Stimulated activated memory B cell treated with anti-CD40 and anti-IgM and Interleukin-4, amounts not matched to agents 10 μg/mL and 1 μg/mL and 100 μg/mL, for 72 hours (primary cell): ENCODE data around the gene THOC6.
A peak's percentile ranks its signal among the peaks of the same experiment; 100 is the strongest.
"Not testable (repeated sequence)": the region's sequence is repeated elsewhere in the genome, so short reads cannot be mapped to it uniquely, and the experiment has no call there.

ENCODE experiments used
- ATAC-seq: fragments of 150-1000 bp; cut with Tn5 transposase; 2 replicates; pipeline ENCODE4 v1.10.0; 2021
- H3K27ac Mint-ChIP-seq: one replicate; pipeline ENCODE4 v1.8.0; 2022; ENCODE audit warnings: mild to moderate bottlenecking, mixed read lengths
- H3K27me3 Mint-ChIP-seq: one replicate; pipeline ENCODE4 v1.8.0; 2022; ENCODE audit warnings: mixed read lengths
- H3K36me3 Mint-ChIP-seq: one replicate; pipeline ENCODE4 v1.8.0; 2022; ENCODE audit warnings: mixed read lengths
- H3K4me1 Mint-ChIP-seq: one replicate; pipeline ENCODE4 v1.8.0; 2022; ENCODE audit warnings: mixed read lengths
- H3K4me3 Mint-ChIP-seq: one replicate; pipeline ENCODE4 v1.8.0; 2022; ENCODE audit warnings: mild to moderate bottlenecking, moderate library complexity, mixed read lengths
- H3K9me3 Mint-ChIP-seq: one replicate; pipeline ENCODE4 v1.8.0; 2022; ENCODE audit warnings: mixed read lengths

Gene THOC6

GRCh38 chr16:3059041-3059722 is 35.3 kb downstream of the THOC6 start:
- H3K36me3 Mint-ChIP-seq = peaks cover under 1% of the 10 kb centered on the region
- H3K27ac Mint-ChIP-seq = peak overlapping the region; percentile 85
- peak; percentile 94 for ATAC-seq
- peaks cover 22% of the 10 kb centered on the region for H3K4me1 Mint-ChIP-seq
- H3K4me3 Mint-ChIP-seq = peak overlapping the region; percentile 86
- no peaks in the 10 kb centered on the region for H3K27me3 Mint-ChIP-seq
- no peaks in the 10 kb centered on the region for H3K9me3 Mint-ChIP-seq

DNA sequence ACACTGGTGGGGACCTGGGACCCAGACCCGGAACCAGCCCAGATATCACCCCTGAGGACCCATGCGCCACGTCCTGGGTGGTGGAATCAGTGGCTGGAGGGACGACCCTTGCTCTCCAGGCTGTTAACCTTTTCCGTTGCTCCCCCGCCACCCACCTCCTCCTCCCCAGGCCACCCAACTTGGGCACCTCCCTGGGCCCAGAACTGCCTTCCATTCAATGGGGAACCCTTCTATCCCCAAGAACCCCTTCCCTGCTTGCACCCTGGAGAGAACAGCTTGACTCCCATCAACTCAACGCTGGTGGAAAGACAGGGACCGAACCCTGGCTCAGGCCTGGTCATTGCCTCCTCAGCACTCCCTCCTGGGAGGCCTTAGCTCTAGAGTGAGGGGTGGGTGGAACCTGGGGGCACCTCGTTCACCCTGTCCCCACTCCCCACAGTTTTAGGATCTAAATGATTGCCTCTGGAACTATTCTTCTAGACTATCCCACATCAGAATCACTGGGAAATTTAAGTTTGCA is 35.9 kb downstream of the THOC6 start:
- Mint-ChIP-seq H3K9me3 (no peaks in the 10 kb centered on the region), H3K36me3 (no peaks in the 10 kb centered on the region), H3K27me3 (no peaks in the 10 kb centered on the region), H3K4me1 (peaks cover 19% of the 10 kb centered on the region), H3K4me3 (peak overlapping the region; percentile 86), H3K27ac (peak overlapping the region; percentile 85)
- no peak for ATAC-seq

GRCh38 chr16:3060339-3061127 is 36.7 kb downstream of the THOC6 start:
- no peak for ATAC-seq
- peak overlapping the region; percentile 85 for H3K27ac Mint-ChIP-seq
- H3K4me1 Mint-ChIP-seq = peaks cover 18% of the 10 kb centered on the region
- peaks cover 5% of the 10 kb centered on the region for H3K27me3 Mint-ChIP-seq
- H3K4me3 Mint-ChIP-seq = no peak overlapping the region
- no peaks in the 10 kb centered on the region for H3K36me3 Mint-ChIP-seq
- no peaks in the 10 kb centered on the region for H3K9me3 Mint-ChIP-seq

- H3K4me1 Mint-ChIP-seq = peaks cover 23% of the 10 kb centered on the region
Observed at GRCh38 chr16:3062553-3062952, 38.7 kb downstream of the THOC6 start.

DNA sequence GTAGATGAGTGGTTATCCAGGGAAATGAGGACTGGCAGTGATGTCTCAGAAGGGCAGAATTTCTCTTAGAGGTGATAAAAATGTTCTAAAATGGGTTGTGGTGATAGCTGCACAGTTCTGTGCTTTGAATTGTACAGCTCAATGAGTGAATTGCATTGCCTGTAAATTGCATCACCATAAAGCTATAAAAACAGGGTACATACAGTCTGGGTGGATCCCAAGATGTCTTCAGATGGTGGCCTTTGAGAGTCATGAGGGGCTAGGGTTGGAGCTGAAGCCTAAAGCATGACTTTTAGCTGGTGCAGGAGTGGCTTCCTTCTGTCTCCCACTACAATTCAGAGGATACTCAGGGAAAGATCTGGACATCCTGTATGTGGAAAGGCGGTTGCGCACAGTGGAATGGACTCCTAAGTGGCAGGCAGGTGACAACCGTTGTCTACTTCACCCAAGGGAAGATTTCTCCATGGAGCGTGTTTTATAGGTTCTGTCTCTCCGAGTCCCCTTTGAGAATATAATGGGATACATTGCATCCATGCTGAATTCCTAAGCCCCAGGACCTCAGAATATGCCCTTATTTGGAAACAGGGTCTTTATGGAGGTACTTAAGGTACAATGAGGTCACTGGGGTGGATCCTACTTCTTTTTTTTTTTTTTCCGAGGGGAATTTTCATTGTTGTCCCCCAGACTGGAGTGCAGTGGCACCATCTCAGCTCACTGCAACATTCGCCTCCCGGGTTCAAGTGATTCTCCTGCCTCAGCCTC is 40.0 kb downstream of the THOC6 start:
- H3K4me1 Mint-ChIP-seq = peaks cover 24% of the 10 kb centered on the region
- ATAC-seq = no peak
- no peak overlapping the region for H3K27ac Mint-ChIP-seq
- H3K9me3 Mint-ChIP-seq = no peaks in the 10 kb centered on the region
- peaks cover 8% of the 10 kb centered on the region for H3K27me3 Mint-ChIP-seq
- H3K36me3 Mint-ChIP-seq = no peaks in the 10 kb centered on the region
- H3K4me3 Mint-ChIP-seq = no peak overlapping the region

More at GRCh38 chr16:3062553-3062952, 38.7 kb downstream of the THOC6 start:
- H3K27ac Mint-ChIP-seq = no peak overlapping the region
- no peak overlapping the region for H3K4me3 Mint-ChIP-seq
- no peak for ATAC-seq
- peaks cover 8% of the 10 kb centered on the region for H3K27me3 Mint-ChIP-seq
- no peaks in the 10 kb centered on the region for H3K9me3 Mint-ChIP-seq
- no peaks in the 10 kb centered on the region for H3K36me3 Mint-ChIP-seq

DNA sequence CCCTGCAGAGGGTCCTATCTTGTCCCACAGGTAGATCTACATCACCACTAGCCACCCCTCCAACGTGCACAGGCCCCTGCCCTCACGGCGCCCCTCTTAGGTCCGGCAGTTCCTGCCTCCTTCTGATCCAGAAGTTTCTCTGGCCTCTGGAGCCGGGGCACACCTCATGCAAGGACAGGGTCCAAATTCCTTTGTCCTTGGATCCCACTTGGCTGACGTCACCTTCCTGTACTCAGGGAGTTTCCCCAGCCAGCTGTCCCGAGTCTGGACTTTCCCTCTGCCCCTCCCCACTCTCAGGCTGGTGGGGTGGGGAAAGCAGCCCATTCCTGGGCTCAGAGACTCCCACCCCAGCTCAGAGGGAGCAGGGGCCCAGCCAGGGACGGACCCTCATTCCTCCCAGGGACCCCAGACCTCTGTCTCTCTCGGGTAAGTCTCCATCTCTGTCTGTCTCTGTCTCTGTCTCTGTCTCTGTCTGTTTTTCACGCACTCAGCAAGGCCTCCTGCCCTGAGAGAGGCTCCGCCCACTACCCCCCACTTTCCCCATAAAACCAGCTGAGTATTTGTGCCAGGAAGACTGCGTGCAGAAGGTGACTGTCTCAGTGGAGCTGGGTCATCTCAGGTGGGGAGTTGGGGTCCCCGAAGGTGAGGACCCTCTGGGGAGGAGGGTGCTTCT is 41.4 kb downstream of the THOC6 start, which contains the start of gene IL32:
IL32 (plus strand) TSS at position 572 of the 673 bp plus-strand sequence. CDS start 172 bp downstream, outside the sequence.
- Mint-ChIP-seq H3K4me3 (peak within 1 kb of the TSS; percentile 30), H3K9me3 (no peaks in the 10 kb centered on the region), H3K36me3 (no peaks in the 10 kb centered on the region), H3K27me3 (peaks cover 8% of the 10 kb centered on the region), H3K4me1 (peaks cover 17% of the 10 kb centered on the region), H3K27ac (peak within 1 kb of the TSS; percentile 75)
- no peak for ATAC-seq

GRCh38 chr16:3065742-3066439 is 42.1 kb downstream of the THOC6 start:
- Mint-ChIP-seq H3K4me3 (peak overlapping the region; percentile 30), H3K27ac (peak overlapping the region; percentile 75), H3K27me3 (peaks cover 8% of the 10 kb centered on the region), H3K9me3 (no peaks in the 10 kb centered on the region), H3K4me1 (peaks cover 17% of the 10 kb centered on the region), H3K36me3 (no peaks in the 10 kb centered on the region)
- ATAC-seq = peak; percentile 4

DNA sequence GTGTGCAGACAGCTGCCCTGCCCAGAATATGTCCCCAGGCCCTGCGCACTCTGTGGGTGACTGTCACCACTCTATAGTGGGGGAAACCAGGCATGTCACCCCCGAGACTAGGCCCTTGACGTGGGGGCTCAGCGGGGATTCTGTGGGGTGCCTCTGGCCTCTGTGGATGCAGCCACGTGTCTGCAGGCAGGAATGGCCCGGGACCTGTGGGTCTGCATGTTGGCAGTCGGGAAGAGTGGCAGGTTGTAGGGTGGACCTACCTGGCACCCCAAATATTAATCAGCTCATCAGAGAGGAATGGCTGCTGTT is 42.6 kb downstream of the THOC6 start:
- Mint-ChIP-seq H3K36me3 (no peaks in the 10 kb centered on the region), H3K27me3 (peaks cover 8% of the 10 kb centered on the region), H3K9me3 (no peaks in the 10 kb centered on the region), H3K4me1 (peaks cover 18% of the 10 kb centered on the region), H3K27ac (no peak overlapping the region), H3K4me3 (no peak overlapping the region)
- no peak for ATAC-seq

DNA sequence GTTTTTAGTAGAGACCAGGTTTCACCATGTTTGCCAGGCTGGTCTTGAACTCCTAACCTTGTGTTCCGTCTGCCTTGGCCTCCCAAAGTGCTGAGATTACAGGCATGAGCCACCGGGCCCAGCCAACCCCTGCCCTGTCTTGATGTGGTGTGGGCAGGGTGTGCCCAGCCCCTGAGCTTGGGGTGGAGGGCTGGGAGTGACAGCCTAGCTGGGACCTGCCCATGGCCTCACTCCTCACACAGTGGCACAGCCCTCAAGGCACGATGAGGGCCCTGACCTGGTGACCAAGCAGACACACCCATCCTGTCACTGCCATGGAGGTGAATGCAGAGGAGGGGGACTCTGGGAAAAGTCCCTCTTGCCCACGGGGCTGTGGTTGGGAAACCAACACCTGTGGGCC is 44.7 kb downstream of the THOC6 start:
- no peak overlapping the region for H3K4me3 Mint-ChIP-seq
- peaks cover 31% of the 10 kb centered on the region for H3K4me1 Mint-ChIP-seq
- no peak for ATAC-seq
- no peaks in the 10 kb centered on the region for H3K36me3 Mint-ChIP-seq
- peaks cover 8% of the 10 kb centered on the region for H3K27me3 Mint-ChIP-seq
- no peaks in the 10 kb centered on the region for H3K9me3 Mint-ChIP-seq
- H3K27ac Mint-ChIP-seq = peak overlapping the region; percentile 53

DNA sequence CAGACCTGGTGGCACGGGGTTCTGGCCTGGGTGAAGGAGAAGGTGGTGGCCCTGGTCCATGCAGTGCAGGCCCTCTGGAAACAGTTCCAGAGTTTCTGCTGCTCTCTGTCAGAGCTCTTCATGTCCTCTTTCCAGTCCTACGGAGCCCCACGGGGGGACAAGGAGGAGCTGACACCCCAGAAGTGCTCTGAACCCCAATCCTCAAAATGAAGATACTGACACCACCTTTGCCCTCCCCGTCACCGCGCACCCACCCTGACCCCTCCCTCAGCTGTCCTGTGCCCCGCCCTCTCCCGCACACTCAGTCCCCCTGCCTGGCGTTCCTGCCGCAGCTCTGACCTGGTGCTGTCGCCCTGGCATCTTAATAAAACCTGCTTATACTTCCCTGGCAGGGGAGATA is 45.3 kb downstream of the THOC6 start:
- H3K4me3 Mint-ChIP-seq, ATAC-seq, H3K9me3 Mint-ChIP-seq, H3K27ac Mint-ChIP-seq, H3K27me3 Mint-ChIP-seq, H3K36me3 Mint-ChIP-seq: not testable (repeated sequence)
- peaks cover 37% of the 10 kb centered on the region for H3K4me1 Mint-ChIP-seq

DNA sequence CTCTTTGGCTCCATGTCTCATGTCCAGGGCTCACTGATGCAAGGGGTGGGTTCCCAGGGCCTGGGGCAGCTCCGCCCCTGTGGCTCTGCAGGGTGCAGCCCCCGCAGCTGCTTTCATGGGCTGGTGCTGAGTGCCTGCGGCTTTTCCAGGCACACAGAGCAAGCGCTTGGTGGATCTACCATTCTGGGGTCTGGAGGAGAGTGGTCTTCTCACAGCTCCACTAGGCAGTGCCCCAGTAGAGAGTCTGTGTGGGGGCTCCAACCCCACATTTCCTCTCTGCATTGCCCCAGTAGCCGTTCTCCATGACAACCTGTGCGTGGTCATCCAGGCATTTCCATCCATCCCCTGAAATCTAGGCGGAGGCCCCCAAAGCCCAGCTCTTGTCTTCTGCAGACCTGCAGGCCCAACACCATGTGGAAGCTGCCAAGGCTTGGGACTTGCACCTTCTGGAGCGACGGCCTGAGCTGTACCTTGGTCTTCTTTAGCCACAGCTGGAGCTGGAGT is 46.8 kb downstream of the THOC6 start:
- Mint-ChIP-seq H3K27me3 (peaks cover 2% of the 10 kb centered on the region), H3K4me3 (no peak overlapping the region), H3K9me3 (no peaks in the 10 kb centered on the region), H3K27ac (no peak overlapping the region), H3K36me3 (no peaks in the 10 kb centered on the region), H3K4me1 (peaks cover 45% of the 10 kb centered on the region)
- no peak for ATAC-seq

DNA sequence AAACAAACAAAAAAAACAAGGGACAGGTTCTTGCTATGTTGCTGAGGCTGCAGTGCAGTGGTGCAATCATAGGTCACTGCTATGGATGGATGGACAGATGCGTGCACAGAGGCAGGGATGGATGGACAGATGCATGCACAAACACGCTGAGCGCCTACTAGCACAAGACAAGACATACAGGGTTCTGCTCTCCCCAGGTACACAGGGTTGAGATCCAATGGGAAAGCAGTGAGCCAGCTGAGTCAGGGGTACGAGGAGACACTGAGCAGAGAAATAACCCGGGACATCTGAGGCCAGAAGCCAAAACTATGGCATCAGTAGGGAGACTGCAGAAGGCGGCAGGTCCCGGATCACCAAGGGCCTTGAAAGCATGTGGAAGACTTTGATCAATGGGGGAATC is 47.8 kb downstream of the THOC6 start:
- no peak overlapping the region for H3K4me3 Mint-ChIP-seq
- no peaks in the 10 kb centered on the region for H3K9me3 Mint-ChIP-seq
- peak overlapping the region; percentile 55 for H3K27ac Mint-ChIP-seq
- H3K4me1 Mint-ChIP-seq = peaks cover 48% of the 10 kb centered on the region
- no peak for ATAC-seq
- no peaks in the 10 kb centered on the region for H3K27me3 Mint-ChIP-seq
- H3K36me3 Mint-ChIP-seq = no peaks in the 10 kb centered on the region

GRCh38 chr16:3072148-3072547 is 48.3 kb downstream of the THOC6 start:
- H3K36me3 Mint-ChIP-seq, ATAC-seq, H3K27me3 Mint-ChIP-seq, H3K9me3 Mint-ChIP-seq, H3K4me3 Mint-ChIP-seq: not testable (repeated sequence)
- H3K27ac Mint-ChIP-seq = peak overlapping the region; percentile 55
- peaks cover 50% of the 10 kb centered on the region for H3K4me1 Mint-ChIP-seq

- Mint-ChIP-seq H3K4me1 (peaks cover 46% of the 10 kb centered on the region), H3K27ac (peak overlapping the region; percentile 88)
- H3K4me3 Mint-ChIP-seq, H3K9me3 Mint-ChIP-seq, H3K36me3 Mint-ChIP-seq, H3K27me3 Mint-ChIP-seq: not testable (repeated sequence)
- ATAC-seq = peak; percentile 21
Observed at GRCh38 chr16:3072576-3073263, 48.9 kb downstream of the THOC6 start.
